Muscle of arm (tissue), 14 donors: ENCODE measurements around the gene GALT. TPM values are rescaled to one million over a fixed set of nuclear protein-coding genes. Genes with fewer than 3 reads are reported as not detected.
A peak's percentile ranks its signal among the peaks of the same experiment; 100 is the strongest.

Experiments
- DNase-seq: peaks from one replicate; pipeline ENCODE4 v3.0.0-alpha.2; 2013
- long read RNA-seq, 11 donors: transcript quantifications; one replicate each; lab custom pipeline, GENCODE V29; 2026
- polyA plus RNA-seq, 12 donors: library from polyadenylated mRNA; unstranded; fragments of 120-200 nt; gene quantifications; one replicate each; pipeline ENCODE4 v1.2.1, GENCODE V29; 2013; ENCODE audit not compliant: insufficient read length in 12 of 12

Gene GALT
- polyA plus RNA-seq, result 10 to 100 TPM in 11 of 12 donors, not detected in 1; 27.3 to 55.5 (median 38.8) TPM
- long read RNA-seq, donor 1, transcript GALT-210 (2 exons, 858 nt), result minor isoform, 12 of 33 reads
- long read RNA-seq, donor 1, transcript GALT-201 (11 exons, 1,768 nt), result major isoform, 14 of 33 reads
- long read RNA-seq, donor 1, partial matches to known transcripts, result 6 of 33 reads
- long read RNA-seq, donor 1, other reads (novel, unspliced or antisense), result 0 of 33 reads
- long read RNA-seq, donor 2, partial matches to known transcripts, result 0 of 3 reads
- long read RNA-seq, donor 2, other reads (novel, unspliced or antisense), result 0 of 3 reads
- long read RNA-seq, donor 3, transcript GALT-210 (2 exons, 858 nt), result major isoform, 6 of 9 reads
- long read RNA-seq, donor 3, partial matches to known transcripts, result 0 of 9 reads
- long read RNA-seq, donor 3, other reads (novel, unspliced or antisense), result 0 of 9 reads
- long read RNA-seq, donor 4, partial matches to known transcripts, result 0 of 2 reads
- long read RNA-seq, donor 4, other reads (novel, unspliced or antisense), result 0 of 2 reads
- long read RNA-seq, donor 5, result 0 reads
- long read RNA-seq, donor 6, partial matches to known transcripts, result 0 of 3 reads
- long read RNA-seq, donor 6, other reads (novel, unspliced or antisense), result 0 of 3 reads
- long read RNA-seq, donor 7, transcript GALT-210 (2 exons, 858 nt), result major isoform, 5 of 7 reads
- long read RNA-seq, donor 7, partial matches to known transcripts, result 0 of 7 reads
- long read RNA-seq, donor 7, other reads (novel, unspliced or antisense), result 0 of 7 reads
- long read RNA-seq, donor 8, transcript GALT-210 (2 exons, 858 nt), result major isoform, 10 of 15 reads
- long read RNA-seq, donor 8, partial matches to known transcripts, result 0 of 15 reads
- long read RNA-seq, donor 8, other reads (novel, unspliced or antisense), result 0 of 15 reads
- long read RNA-seq, donor 9, transcript GALT-201 (11 exons, 1,768 nt), result major isoform, 6 of 9 reads
- long read RNA-seq, donor 9, partial matches to known transcripts, result 0 of 9 reads
- long read RNA-seq, donor 9, other reads (novel, unspliced or antisense), result 0 of 9 reads
- long read RNA-seq, donor 10, transcript GALT-201 (11 exons, 1,768 nt), result major isoform, 7 of 12 reads
- long read RNA-seq, donor 10, transcript GALT-210 (2 exons, 858 nt), result minor isoform, 5 of 12 reads
- long read RNA-seq, donor 10, partial matches to known transcripts, result 0 of 12 reads
- long read RNA-seq, donor 10, other reads (novel, unspliced or antisense), result 0 of 12 reads
- long read RNA-seq, donor 11, transcript GALT-210 (2 exons, 858 nt), result major isoform, 6 of 7 reads
- long read RNA-seq, donor 11, partial matches to known transcripts, result 0 of 7 reads
- long read RNA-seq, donor 11, other reads (novel, unspliced or antisense), result 0 of 7 reads

GRCh38 chr9:34646211-34647083 is at the start of gene GALT:
TSS of gene GALT (plus strand) at chr9:34646675. CDS start at chr9:34646705, 30 bp downstream.
- DNase-seq, result peak; percentile 88

DNA sequence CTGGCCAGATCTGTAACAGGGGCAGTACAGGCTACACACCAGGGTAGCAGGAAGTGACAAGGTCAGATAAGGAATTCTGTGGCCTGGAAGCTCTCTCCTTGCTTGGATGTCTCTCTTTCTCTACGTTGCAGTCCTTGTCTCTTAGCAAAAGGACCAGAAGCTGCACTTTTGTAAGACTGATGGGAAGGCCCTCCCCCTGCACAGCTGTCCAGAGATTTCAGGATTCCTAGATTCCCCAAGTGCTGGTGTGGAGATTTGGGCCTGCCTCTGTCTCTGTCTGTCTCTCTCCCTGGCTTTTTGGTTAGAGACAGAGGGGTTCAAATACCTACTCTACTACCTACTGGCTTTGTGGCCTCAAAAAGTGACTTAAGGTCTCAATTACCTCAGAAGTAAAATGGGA is 46.9 kb upstream of the GALT start:
- no peak for DNase-seq

DNA sequence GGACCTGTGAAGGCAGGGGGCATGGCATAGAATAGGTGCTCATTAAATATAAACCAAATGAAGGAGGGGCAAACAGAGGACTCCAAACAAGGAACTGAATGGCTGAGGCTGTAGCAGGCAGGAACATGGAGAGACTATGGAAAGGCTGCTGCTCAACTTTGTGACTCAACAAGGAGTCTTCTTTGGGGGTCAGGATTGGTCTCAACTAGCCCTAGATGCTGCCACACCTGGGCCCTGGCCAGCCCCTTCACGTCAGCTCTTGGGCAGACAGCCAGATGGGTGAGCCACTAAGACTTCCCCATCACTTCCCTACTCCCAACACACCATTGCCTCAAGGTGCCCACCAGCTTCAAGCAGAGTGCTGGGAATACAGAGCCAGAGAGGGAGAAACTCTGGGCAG is 45.6 kb upstream of the GALT start:
- DNase-seq, result no peak

- DNase-seq, result no peak
These were observed 44.4 kb upstream of the GALT start for GRCh38 chr9:34601937-34602573.

DNA sequence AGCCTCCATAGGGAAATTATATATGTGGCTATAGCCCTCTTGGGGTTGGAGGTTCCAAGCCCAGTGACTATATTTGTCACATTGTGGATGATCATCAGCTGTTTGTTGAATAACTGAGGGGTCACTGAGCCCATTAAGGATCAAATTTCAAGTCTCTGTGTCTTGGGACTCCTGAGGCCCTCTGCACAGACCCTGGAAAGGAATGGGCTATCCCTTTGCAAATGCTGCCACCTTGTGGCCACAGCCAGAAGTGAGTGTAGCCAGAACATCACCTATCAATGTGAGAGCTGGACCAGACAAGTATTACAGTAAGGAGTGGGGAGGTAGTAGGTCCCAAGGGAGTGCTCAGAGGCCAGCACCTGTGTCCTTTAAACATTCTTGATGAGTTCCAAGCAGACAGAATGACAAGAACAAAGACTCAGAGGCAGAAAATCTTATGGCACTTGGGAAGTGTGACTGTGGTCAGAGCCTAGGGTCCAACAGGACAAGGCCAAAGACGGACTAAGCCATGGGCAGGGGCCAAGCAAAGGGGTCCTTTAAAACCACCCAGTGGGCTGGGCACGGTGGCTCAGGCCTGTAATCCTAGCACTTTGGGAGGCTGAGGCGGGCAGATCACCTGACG is 42.8 kb upstream of the GALT start:
- DNase-seq, result peak; percentile 84

DNA sequence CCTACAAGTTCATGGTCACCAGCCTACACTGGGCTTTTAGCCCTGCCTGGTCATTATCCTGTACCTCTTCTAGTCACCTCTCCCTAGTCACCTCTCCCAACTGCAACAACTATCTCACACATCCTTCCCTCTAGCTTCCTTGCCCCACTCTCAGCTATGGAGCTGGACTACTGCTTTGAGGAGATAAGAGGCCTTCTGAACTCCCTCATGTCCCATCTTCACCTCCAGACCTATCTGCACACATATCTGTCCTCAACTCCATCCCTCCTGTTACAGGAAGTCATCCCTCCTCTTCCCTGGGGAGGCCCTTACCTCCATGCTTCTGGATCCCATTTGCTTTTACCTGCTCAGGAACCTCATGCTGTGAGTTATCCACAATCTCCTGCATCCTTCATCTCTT is 40.3 kb upstream of the GALT start:
- DNase-seq, result no peak

GRCh38 chr9:34606905-34607304 is 39.6 kb upstream of the GALT start:
- no peak for DNase-seq

- no peak for DNase-seq
These were observed 39.1 kb upstream of the GALT start for GRCh38 chr9:34607331-34607730.

DNA sequence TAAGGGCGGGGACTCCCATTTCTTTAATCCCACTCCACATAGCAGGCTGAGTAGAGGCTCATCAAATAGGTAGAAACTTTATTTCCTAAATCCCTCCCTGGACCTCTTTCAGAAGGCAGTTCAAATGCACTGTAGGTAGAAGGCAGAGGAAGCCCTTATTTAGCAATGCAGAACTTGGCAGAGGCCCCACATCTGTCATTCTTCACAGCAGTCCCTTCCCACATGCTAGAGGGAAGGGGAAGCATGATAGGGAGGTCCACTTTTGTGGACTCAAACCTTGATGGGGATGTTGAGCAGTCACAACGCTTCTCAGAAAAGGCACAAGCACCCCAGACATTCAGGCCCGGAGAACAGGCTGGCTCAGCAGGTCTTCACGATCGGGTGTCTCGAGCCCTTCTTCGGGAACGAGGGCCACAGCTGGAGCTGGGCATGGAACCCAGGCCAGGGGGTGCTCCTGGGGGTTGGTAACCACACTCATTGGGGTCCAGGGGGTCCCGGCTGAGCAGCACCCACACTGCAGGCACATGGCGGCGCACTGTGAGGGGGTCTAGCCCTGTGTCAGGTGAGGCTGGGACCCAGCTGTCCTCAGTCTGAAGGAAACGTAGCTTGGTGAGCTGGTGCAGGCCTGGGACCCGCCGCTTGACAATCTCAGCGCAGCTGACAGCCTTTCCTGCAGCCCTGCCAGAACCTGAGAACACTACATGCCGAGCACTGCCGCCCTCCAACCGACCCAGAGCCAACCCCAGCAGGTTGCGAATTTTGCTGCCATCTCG is 35.9 kb upstream of the GALT start:
- no peak for DNase-seq

DNA sequence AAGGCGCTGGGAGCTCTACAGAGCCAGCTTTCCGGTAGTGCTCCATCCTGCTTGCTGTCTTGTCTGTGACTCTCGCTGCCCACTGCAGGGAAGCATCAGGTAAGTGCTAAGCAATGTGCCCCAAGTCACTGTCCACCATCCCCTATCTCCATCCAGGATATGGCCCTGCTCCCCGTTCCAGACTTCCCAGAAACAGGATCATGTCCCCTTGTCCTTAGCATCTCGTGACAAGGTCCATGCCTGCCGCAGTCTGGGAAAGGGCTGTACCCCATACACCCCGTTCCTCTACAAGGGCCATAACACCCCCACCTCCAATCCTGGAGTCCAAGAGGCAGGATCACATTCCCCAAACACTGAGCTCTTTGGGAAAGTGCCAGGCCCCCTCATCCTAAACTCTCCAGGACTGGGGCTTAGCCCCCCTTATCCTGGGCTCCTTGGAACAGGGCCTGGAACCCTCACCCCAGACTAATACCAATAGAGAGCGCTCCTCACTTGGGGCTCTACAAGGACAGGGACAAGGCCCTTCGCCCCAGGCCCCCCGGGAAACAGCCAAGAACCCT is 35.1 kb upstream of the GALT start:
- no peak for DNase-seq

- peak; percentile 90 for DNase-seq
These were observed 34.4 kb upstream of the GALT start, which contains the start of gene RPP25L for GRCh38 chr9:34611811-34612787. TSS of gene RPP25L (minus strand) at chr9:34612097. CDS start at chr9:34611296, 801 bp downstream.

- DNase-seq, result peak; percentile 83
These were observed 33.6 kb upstream of the GALT start for GRCh38 chr9:34612788-34613390.

DNA sequence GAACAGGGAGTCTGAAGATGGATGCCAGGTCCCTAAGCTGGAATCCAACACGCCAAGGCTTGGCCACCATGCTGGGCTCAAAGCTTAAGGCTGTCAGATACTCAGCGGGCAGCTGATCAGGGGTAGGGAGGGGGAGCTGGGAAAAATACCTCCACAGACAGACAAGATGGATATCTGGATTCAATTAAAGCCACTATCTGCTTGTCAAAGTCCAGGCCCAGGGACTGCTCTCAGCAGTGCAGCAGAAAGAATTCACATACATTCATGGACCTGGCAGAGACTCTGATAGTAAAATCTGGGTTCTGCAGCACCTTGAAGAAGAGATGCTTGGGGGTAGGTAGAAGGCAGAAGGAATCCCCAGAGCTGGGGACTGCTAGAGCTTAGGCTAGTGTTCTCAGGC is 31.3 kb upstream of the GALT start:
- DNase-seq, result no peak

DNA sequence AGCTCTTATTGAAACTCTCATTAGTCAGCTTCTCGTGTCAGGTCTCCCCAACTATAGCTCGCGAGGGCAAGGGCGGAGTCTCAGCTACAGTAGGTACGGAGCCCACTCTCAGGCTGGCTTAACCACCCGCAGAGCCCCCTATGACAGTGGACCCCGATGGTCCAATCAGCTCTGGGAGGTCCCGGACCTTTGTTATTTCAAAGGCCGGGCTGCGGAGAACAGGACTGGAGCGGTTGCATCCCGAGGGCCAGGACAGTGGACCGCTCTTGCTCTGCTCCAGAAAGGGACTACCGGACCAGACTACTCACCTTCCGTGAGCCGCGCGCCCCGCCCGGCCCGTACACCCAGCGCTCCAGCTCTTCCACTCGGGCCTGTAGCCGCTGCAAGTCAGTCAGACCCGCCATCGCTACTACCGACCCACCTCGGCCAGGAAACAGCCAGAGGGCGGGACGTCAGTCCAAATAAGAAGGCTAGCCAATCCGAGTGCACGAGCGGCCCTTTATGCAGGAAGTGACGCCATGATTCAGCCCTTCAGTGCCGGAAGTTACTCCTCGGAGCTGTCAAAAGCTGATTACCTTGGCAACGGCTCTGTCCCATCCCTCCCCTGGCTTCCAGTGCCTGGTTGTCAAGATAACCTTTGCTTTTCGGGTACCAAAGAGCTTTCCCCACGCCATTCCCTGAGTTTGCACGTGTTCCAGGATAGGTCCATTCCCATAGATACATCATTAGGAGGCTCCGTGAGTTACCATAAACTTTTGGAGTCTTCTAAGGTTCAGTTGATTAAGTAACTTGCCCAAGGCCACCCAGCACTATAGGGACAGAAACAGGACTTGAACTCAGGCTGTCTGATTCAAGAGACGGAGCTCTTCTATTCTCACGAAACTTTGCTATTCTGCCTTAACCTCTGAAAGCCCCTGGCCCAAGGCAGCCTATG is 26.1 kb upstream of the GALT start, which contains the start of gene DCTN3:
Gene DCTN3, minus strand, starts transcription at position 435 of the 934 bp plus-strand sequence. Its CDS starts 31 bp downstream, at position 404.
- peak; percentile 94 for DNase-seq
